A673 (cell line): Measurements from ENCODE around the gene LKAAEAR1. TPM values are rescaled to one million over a fixed set of nuclear protein-coding genes. Genes with fewer than 3 reads are reported as not detected.

Source experiments
- BruUV-seq: library from RNA; stranded (reverse); fragments of 400-500 nt; replicated peaks from 2 replicates; lab custom pipeline; 2021; lab: Mats Ljungman, UMichigan
- CTCF ChIA-PET: fragments of 300-600 bp; sonication (Branson Sonifier 250); formaldehyde crosslinking; loops from one replicate; lab custom pipeline; 2022; ENCODE audit warnings: antibody characterized with exemption; lab: Charles Lee
- POLR2A ChIA-PET: fragments of 300-600 bp; sonication (Branson Sonifier 250); formaldehyde crosslinking; loops from one replicate; lab custom pipeline; 2022; ENCODE audit warnings: antibody characterized with exemption; ENCODE audit not compliant: low non-redundant PET; lab: Charles Lee
- DNase-seq: peaks from one replicate; pipeline ENCODE4 v3.0.0-alpha.2; 2015; ENCODE audit warnings: low spot score
- H3K27ac ChIP-seq: fragments of 200-600 bp; sonication (generic); 2 replicates; pipeline ENCODE4 v1.5.1; 2016; ENCODE audit warnings: mixed run types, low read depth, mild to moderate bottlenecking, mixed read lengths, antibody characterized with exemption, low read length; ENCODE audit not compliant: poor library complexity, severe bottlenecking
- H3K27me3 ChIP-seq: fragments of 200-600 bp; sonication (generic); replicated peaks from 2 replicates; pipeline ENCODE4 v1.6.1; 2017; ENCODE audit warnings: mixed run types, low read depth, mild to moderate bottlenecking, mixed read lengths, antibody characterized with exemption, low read length; ENCODE audit not compliant: insufficient read depth, poor library complexity
- H3K36me3 ChIP-seq: fragments of 200-600 bp; sonication (generic); 2 replicates; pipeline ENCODE4 v1.6.1; 2016; ENCODE audit warnings: mixed run types, mild to moderate bottlenecking, mixed read lengths, antibody characterized with exemption, low read length; ENCODE audit not compliant: insufficient read depth, poor library complexity, severe bottlenecking
- H3K4me1 ChIP-seq: fragments of 200-600 bp; sonication (generic); 2 replicates; pipeline ENCODE4 v1.6.1; 2017; ENCODE audit warnings: mixed run types, mild to moderate bottlenecking, mixed read lengths, antibody characterized with exemption, low read length; ENCODE audit not compliant: insufficient read depth, poor library complexity, severe bottlenecking
- H3K4me3 ChIP-seq: fragments of 200-600 bp; sonication (generic); 2 replicates; pipeline ENCODE4 v1.5.1; 2016; ENCODE audit warnings: low read depth, mixed run types, mild to moderate bottlenecking, mixed read lengths, low read length; ENCODE audit not compliant: poor library complexity, severe bottlenecking
- H3K9me3 ChIP-seq: fragments of 200-600 bp; sonication (generic); 2 replicates; pipeline ENCODE4 v1.6.1; 2016; ENCODE audit warnings: mixed run types, low read depth, mild to moderate bottlenecking, mixed read lengths, antibody characterized with exemption, low read length; ENCODE audit not compliant: poor library complexity, severe bottlenecking
- CTCF ChIP-seq: fragments of 300-800, 200-600 bp; sonication (generic); conservative IDR thresholded peaks from 2 replicates; pipeline ENCODE4 v1.5.1; 2017; ENCODE audit warnings: low read depth, mild to moderate bottlenecking, antibody characterized with exemption, low read length, moderate library complexity, mixed read lengths
- EZH2 ChIP-seq: fragments of 200-600 bp; sonication (generic); IDR thresholded peaks from 2 replicates; pipeline ENCODE4 v1.6.1; 2017; ENCODE audit warnings: borderline replicate concordance, low read depth, mild to moderate bottlenecking, mixed read lengths, antibody characterized with exemption, low read length; ENCODE audit not compliant: poor library complexity, severe bottlenecking
- intact Hi-C: fragments of 100-400 bp; cut with micrococcal nuclease; formaldehyde crosslinking; loops from one replicate; pipeline ENCODE4 v1.10.0; 2022; ENCODE audit not compliant: unreplicated experiment
- total RNA-seq: library from RNA; stranded (reverse); gene quantifications from 2 replicates; pipeline ENCODE4 v1.2.3, GENCODE V29; 2021

The LKAAEAR1 gene
- total RNA-seq, 1 experiment from 2014 or later, result 0.62 TPM

GRCh38 chr20:64067733-64068307 lies 16.4 kb downstream of the LKAAEAR1 start:
- Histone ChIP-seq H3K27me3 (no peaks in the 10 kb centered on the region), H3K9me3 (no peaks in the 10 kb centered on the region), H3K27ac (no peak overlapping the region), H3K36me3 (no peaks in the 10 kb centered on the region), H3K4me1 (peaks cover 11% of the 10 kb centered on the region), H3K4me3 (no peak overlapping the region)
- ChIA-PET POLR2A (no interaction called here), CTCF (no interaction called here)
- intact Hi-C loops, result no loop called here
- TF ChIP-seq EZH2 (no peak), CTCF (no peak)
- no peak for DNase-seq
- no TSS peak for BruUV-seq

GRCh38 chr20:64067005-64067632 lies 17.1 kb downstream of the LKAAEAR1 start:
- Histone ChIP-seq H3K9me3 (no peaks in the 10 kb centered on the region), H3K4me1 (peaks cover 17% of the 10 kb centered on the region), H3K27me3 (no peaks in the 10 kb centered on the region), H3K27ac (no peak overlapping the region), H3K4me3 (no peak overlapping the region), H3K36me3 (no peaks in the 10 kb centered on the region)
- TF ChIP-seq CTCF (no peak), EZH2 (no peak)
- no peak for DNase-seq
- no TSS peak for BruUV-seq
- intact Hi-C loops, result no loop called here
- CTCF ChIA-PET, result no interaction called here
- POLR2A ChIA-PET, result no interaction called here

GRCh38 chr20:64065974-64066343 lies 18.2 kb downstream of the LKAAEAR1 start:
- TF ChIP-seq CTCF, result no peak
- no peak for TF ChIP-seq EZH2
- Histone ChIP-seq H3K4me3 (no peak overlapping the region), H3K27me3 (no peaks in the 10 kb centered on the region), H3K27ac (no peak overlapping the region), H3K9me3 (no peaks in the 10 kb centered on the region), H3K36me3 (no peaks in the 10 kb centered on the region), H3K4me1 (peaks cover 18% of the 10 kb centered on the region)
- POLR2A ChIA-PET, result interaction anchor here (0.6 kb wide), 1 partner anchor 201 kb away, joined by 5 read pairs; the partner anchor contains the start of gene TPD52L2
- CTCF ChIA-PET, result no interaction called here
- intact Hi-C loops, result no loop called here
- no peak for DNase-seq
- BruUV-seq, result no TSS peak
